Endodermal cell (in vitro differentiated cells): Measurements from ENCODE around the gene RAP1GAP2. TPM values are rescaled to one million over a fixed set of nuclear protein-coding genes. Genes with fewer than 3 reads are reported as not detected.
A peak's percentile ranks its signal among the peaks of the same experiment; 100 is the strongest.

Experiments used
- DNase-seq: peaks from one replicate; pipeline ENCODE4 v3.0.0-alpha.2; 2017
- H3K27ac ChIP-seq: 2 replicates; pipeline ENCODE4 v1.5.1; 2013; ENCODE audit warnings: mild to moderate bottlenecking, low read depth, low read length, moderate library complexity
- H3K27me3 ChIP-seq: 2 replicates; pipeline ENCODE4 v1.6.1; 2013; ENCODE audit warnings: mild to moderate bottlenecking, low read length, moderate library complexity; ENCODE audit not compliant: insufficient read depth, control insufficient read depth, poor library complexity, severe bottlenecking
- H3K36me3 ChIP-seq: 2 replicates; pipeline ENCODE4 v1.7.0; 2013; ENCODE audit warnings: mild to moderate bottlenecking, low read length, moderate library complexity; ENCODE audit not compliant: control insufficient read depth, insufficient read depth
- H3K4me1 ChIP-seq: one replicate; pipeline ENCODE4 v1.7.0; 2013; ENCODE audit warnings: low read length; ENCODE audit not compliant: control insufficient read depth, insufficient read depth
- H3K4me3 ChIP-seq: 2 replicates; pipeline ENCODE4 v1.5.1; 2013; ENCODE audit warnings: mild to moderate bottlenecking, low read length, moderate library complexity
- H3K9ac ChIP-seq: 2 replicates; pipeline ENCODE4 v1.6.1; 2013; ENCODE audit warnings: mild to moderate bottlenecking, low read length, moderate library complexity; ENCODE audit not compliant: poor library complexity, severe bottlenecking; ENCODE audit errors: extremely low read depth
- H3K9me3 ChIP-seq: 2 replicates; pipeline ENCODE4 v1.6.1; 2013; ENCODE audit warnings: mild to moderate bottlenecking, low read length, moderate library complexity; ENCODE audit not compliant: control insufficient read depth
- H3K27ac Mint-ChIP-seq: 2 replicates; pipeline ENCODE4 v1.8.0; 2020; ENCODE audit warnings: mixed read lengths
- H3K27me3 Mint-ChIP-seq: 2 replicates; pipeline ENCODE4 v1.8.0; 2021; ENCODE audit warnings: mild to moderate bottlenecking, mixed read lengths; ENCODE audit not compliant: insufficient read depth
- H3K36me3 Mint-ChIP-seq: 2 replicates; pipeline ENCODE4 v1.8.0; 2020; ENCODE audit warnings: low read depth, mixed read lengths
- H3K4me1 Mint-ChIP-seq: 2 replicates; pipeline ENCODE4 v1.8.0; 2020; ENCODE audit warnings: mixed read lengths
- H3K4me3 Mint-ChIP-seq: 2 replicates; pipeline ENCODE4 v1.8.0; 2020; ENCODE audit warnings: mild to moderate bottlenecking, moderate library complexity, mixed read lengths
- H3K9me3 Mint-ChIP-seq: 2 replicates; pipeline ENCODE4 v1.8.0; 2020; ENCODE audit warnings: mild to moderate bottlenecking, mixed read lengths
- WGBS, 2 experiments: methylation state at CpG; one replicate each; pipeline versions ENCODE4 v1.1.5 to v1.1.7; 2013; ENCODE audit warnings: missing lambda C conversion rate in 2 of 2, mixed read lengths in 1 of 2; ENCODE audit not compliant: insufficient coverage in 1 of 2, insufficient read length in 1 of 2; 5-methylcytosine and 5-hydroxymethylcytosine counted together
- total RNA-seq, 2 donors: library from RNA; stranded (reverse); fragmentation: NEBNext Ultra II Directional in 1 of 2; extraction: Animal tissue kit (Norgen Biotek cat#: 25700) in 1 of 2; gene quantifications; 2 replicates in 1 of 2; 3 replicates in 1 of 2; pipeline ENCODE4 v1.2.1, GENCODE V29; 2021
- TF ChIP-seq, protein P1 (sequence below): fragments of 200-600 bp; sonication (generic); conservative IDR thresholded peaks from 2 replicates; pipeline ENCODE4 v1.5.0; 2021; ENCODE audit warnings: antibody characterized with exemption, mild to moderate bottlenecking

Gene RAP1GAP2
- total RNA-seq, 2 donors from 2014 or later = 18.0 to 44.3 TPM

DNA sequence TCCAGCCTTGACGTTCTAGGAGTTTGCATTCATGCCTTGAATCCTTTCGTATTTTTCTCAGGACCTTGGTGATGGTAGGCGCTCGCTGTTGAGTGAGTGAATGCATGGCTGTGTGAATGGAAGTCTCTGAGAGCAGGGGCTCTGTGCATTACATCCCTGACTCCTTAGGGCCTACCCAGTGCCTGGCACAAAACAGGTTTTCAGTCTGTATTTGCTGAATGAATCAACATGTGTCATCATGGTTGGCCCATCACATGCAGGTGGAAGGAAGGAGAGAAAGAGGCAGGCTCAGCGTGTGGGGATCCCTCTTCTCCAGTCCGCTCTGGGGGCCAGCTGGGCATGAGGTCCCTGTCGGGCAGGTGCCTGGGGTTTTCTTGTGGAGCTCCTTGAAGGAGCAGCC lies 8.7 kb downstream of the RAP1GAP2 start:
- H3K4me1 ChIP-seq = no peaks in the 10 kb centered on the region
- TF ChIP-seq, protein P1, sequence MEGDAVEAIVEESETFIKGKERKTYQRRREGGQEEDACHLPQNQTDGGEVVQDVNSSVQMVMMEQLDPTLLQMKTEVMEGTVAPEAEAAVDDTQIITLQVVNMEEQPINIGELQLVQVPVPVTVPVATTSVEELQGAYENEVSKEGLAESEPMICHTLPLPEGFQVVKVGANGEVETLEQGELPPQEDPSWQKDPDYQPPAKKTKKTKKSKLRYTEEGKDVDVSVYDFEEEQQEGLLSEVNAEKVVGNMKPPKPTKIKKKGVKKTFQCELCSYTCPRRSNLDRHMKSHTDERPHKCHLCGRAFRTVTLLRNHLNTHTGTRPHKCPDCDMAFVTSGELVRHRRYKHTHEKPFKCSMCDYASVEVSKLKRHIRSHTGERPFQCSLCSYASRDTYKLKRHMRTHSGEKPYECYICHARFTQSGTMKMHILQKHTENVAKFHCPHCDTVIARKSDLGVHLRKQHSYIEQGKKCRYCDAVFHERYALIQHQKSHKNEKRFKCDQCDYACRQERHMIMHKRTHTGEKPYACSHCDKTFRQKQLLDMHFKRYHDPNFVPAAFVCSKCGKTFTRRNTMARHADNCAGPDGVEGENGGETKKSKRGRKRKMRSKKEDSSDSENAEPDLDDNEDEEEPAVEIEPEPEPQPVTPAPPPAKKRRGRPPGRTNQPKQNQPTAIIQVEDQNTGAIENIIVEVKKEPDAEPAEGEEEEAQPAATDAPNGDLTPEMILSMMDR = no peak
- no peaks in the 10 kb centered on the region for H3K27me3 Mint-ChIP-seq

DNA sequence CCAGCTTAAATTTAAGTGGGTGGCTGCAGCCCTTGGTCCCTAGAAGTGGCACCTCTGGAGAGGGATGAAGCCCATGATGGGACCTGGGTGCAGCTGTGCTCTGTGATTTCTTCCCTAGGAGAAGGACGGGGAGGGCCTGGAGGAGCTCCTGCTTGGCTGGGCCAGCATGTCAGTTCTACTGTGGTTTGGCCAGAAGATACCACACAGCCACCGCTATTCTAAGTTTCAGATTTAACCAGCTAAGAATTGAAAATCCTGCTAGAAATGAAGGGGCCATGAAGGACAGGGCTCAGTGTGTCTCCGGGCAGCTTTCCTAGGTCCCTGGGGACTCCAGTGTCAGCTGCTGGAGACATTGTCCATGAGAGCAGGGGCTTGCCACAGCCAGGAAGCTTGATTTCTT lies 9.7 kb downstream of the RAP1GAP2 start:
- Histone ChIP-seq H3K9me3 (no peaks in the 10 kb centered on the region), H3K4me3 (no peak overlapping the region), H3K36me3 (no peaks in the 10 kb centered on the region), H3K4me1 (no peaks in the 10 kb centered on the region), H3K9ac (no peak overlapping the region), H3K27ac (no peak overlapping the region), H3K27me3 (no peaks in the 10 kb centered on the region)
- peaks cover 6% of the 10 kb centered on the region for H3K4me1 Mint-ChIP-seq
- no peaks in the 10 kb centered on the region for H3K36me3 Mint-ChIP-seq
- H3K27me3 Mint-ChIP-seq = no peaks in the 10 kb centered on the region
- WGBS, 2 experiments = 94 to 95% methylated on average over 2 to 3 of the region's 3 CpGs
- no peak overlapping the region for H3K4me3 Mint-ChIP-seq
- no peak overlapping the region for H3K27ac Mint-ChIP-seq
- H3K9me3 Mint-ChIP-seq = no peaks in the 10 kb centered on the region
- TF ChIP-seq, protein P1 = no peak
- DNase-seq = no peak

More for the DNA sequence above, 8.7 kb downstream of the RAP1GAP2 start:
- no peak overlapping the region for H3K4me3 Mint-ChIP-seq
- H3K4me1 Mint-ChIP-seq = peaks cover 6% of the 10 kb centered on the region
- Histone ChIP-seq H3K27me3 (no peaks in the 10 kb centered on the region), H3K36me3 (no peaks in the 10 kb centered on the region), H3K9me3 (no peaks in the 10 kb centered on the region), H3K4me3 (no peak overlapping the region), H3K27ac (no peak overlapping the region), H3K9ac (no peak overlapping the region)
- DNase-seq = no peak
- no peaks in the 10 kb centered on the region for H3K9me3 Mint-ChIP-seq
- H3K27ac Mint-ChIP-seq = peak overlapping the region; percentile 26
- WGBS, 2 experiments = 94% methylated on average over 2 to 7 of the region's 7 CpGs
- H3K36me3 Mint-ChIP-seq = peaks cover 3% of the 10 kb centered on the region

DNA sequence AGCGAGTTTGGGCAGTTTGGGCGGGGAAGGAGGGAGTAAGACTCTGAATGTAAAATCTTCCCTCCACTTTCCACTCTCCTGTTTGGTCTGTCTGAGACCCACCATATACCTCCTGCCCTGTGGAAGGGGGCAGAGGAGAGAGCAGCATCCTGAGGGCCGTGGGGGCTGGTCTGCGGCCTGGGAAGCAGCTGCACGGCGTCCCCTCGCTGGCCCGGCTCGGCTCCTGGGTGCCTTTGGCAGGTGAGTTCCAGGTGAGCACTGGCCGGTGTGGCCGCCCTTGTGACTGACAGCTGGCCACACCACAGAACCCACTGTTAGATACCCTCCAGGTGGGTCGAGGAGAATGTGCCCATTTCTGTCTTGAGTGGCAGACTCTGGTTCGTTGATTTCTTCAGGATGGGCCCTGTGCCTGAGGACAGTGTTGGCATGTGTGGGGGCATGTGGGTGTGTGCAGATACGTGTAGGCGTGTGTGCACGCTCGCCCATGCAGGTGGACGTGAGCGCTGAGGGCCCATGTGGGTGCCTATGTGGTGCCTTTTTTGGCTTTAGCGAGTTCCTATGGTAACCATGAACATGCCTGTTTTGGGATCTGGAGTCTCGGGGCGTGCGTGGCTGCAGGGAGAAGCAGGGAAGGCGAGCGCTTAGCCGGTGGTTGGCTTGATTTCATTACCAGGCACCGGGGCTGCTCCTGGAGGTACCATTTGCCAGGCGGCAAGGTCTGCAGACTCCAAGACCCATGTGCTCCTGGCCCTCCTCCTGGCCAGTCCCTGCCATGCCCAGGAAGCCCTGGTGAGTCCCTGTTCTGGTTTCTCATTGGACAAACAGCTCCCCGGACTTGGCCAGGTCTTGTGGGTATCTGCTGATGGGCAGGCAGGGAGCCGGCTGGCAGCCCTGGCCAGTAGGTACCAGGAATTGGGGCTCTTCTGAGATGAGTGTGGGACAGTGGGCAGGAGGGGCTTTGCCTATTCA lies 12.4 kb downstream of the RAP1GAP2 start:
- H3K27ac ChIP-seq = no peak overlapping the region
- TF ChIP-seq, protein P1 = no peak
- no peaks in the 10 kb centered on the region for H3K27me3 ChIP-seq
- Mint-ChIP-seq H3K27me3 (no peaks in the 10 kb centered on the region), H3K9me3 (no peaks in the 10 kb centered on the region), H3K4me1 (peaks cover 6% of the 10 kb centered on the region), H3K4me3 (no peak overlapping the region), H3K36me3 (no peaks in the 10 kb centered on the region), H3K27ac (no peak overlapping the region)
- WGBS, 2 experiments = 93 to 96% methylated on average over 18 to 28 of the region's 30 CpGs
- H3K9me3 ChIP-seq = no peaks in the 10 kb centered on the region
- no peak overlapping the region for H3K4me3 ChIP-seq
- DNase-seq = peak; percentile 46
- no peaks in the 10 kb centered on the region for H3K36me3 ChIP-seq
- no peak overlapping the region for H3K9ac ChIP-seq
- H3K4me1 ChIP-seq = no peaks in the 10 kb centered on the region
